Activated T-cell treated with anti-CD3 and anti-CD28 coated beads for 24 hours (primary cell): ENCODE measurements around the gene TMEM176B.

Source experiments
- DNase-seq: peaks from one replicate; pipeline ENCODE4 v3.0.0-alpha.2; 2020; ENCODE audit warnings: low read depth

The TMEM176B gene

GRCh38 chr7:150799741-150800580, at the start of gene TMEM176B:
Gene TMEM176B (minus strand): TSS chr7:150800364. CDS start chr7:150796569, 3,795 bp downstream.
- no peak for DNase-seq

GRCh38 chr7:150849204-150849775, 49.1 kb upstream of the TMEM176B start:
- no peak for DNase-seq

DNA sequence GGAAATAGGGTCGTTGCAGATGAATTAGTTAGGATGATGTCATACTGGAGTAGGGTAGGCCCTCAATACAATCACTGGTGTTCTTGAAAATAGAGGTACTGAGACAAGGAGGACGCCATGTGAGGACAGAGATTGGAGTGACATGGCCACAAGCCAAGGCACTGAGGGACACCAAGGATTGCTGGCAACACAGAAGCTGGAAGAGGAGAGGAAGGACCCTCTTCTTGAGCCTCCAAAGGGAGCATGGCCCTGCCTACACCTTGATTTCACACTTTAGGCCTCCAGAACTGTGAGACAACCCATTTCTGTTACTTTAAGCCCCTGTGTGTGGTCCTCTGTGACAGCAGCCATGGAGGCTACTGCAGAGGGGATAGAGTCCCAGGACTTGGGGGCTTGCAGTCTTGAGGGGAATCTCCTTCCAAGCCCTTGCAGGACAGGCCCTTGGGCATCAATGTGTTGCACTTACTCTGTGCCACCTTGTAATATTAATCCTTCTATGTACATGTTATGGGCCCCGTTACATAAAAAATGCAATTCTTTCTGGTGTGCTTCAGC, 48.5 kb upstream of the TMEM176B start:
- no peak for DNase-seq

DNA sequence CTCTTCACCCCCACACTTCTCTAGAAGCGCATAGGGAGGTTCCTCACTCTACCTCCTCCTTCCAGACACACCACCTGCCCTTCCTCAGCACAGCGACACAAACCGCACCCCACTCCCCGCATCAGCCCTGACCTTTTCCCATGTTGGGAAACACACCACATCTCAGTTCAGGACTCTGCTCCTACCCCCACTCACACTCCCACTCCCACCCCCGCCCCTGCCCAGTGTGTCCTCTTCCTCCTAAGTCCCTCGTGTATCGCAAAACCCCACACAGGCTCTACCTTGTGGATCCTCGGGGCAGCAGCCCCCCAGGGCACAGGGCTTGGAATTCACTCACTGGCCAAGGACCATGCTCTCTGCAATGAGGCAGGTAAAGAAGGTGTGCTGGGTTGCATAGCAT, 47.9 kb upstream of the TMEM176B start:
- DNase-seq, result no peak

DNA sequence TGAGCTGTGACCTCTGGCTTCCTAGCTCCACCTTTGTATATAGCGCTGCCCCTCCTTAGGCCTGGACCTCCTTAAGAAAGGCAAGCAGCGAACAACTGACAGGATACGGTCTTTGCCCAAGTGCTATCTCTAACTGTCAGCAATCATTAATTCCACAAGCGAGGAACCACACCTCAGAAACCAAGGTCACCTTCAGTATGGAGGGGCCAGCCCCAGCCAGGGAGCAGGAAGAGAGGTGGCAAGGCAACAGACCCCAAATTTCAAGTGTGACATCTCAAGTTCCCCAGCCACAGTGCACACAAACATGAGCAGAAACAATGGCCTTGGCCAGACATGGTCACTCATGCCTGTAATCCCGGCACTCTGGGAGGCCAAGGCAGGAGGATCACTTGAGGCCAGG, 47.4 kb upstream of the TMEM176B start:
- DNase-seq, result no peak

DNA sequence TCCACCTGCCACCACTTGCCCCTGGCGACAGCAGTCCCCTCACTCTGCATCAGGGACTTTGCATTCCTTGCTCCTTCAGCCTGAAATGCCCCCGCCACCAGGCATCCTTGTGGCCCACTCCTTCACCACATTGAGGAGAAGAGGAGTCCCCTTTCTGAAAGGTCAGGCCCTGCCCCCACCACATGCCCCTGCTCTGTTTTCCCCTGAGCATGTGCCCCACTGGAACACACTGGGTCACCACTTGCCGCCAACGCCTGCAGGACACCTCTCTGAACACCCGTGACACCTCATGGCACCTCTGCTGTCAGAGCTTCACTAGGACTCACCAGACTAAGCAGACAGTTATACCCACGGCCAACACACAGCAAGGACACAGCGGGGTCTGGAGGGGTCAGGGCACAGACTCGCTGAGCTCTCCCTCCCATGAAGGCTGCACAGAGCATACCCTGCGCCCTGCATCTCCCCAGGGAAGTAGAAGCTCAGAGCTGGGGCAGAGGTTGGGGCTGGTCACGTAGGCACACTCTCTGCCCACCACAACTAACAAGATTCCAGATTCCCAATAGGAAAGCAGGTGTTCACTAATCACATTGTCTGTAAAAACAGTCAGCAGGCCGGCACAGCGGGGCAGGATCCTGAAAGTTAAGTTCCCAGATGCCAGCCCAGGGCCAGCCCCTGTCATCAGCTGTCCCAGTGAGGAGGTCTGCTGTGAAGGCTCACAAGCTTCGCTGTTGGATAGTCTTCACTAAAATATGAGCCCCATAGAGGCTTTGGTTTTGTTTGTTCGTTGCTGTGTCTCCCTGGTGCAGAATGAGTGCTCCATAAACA, 46.3 kb upstream of the TMEM176B start:
- no peak for DNase-seq

DNA sequence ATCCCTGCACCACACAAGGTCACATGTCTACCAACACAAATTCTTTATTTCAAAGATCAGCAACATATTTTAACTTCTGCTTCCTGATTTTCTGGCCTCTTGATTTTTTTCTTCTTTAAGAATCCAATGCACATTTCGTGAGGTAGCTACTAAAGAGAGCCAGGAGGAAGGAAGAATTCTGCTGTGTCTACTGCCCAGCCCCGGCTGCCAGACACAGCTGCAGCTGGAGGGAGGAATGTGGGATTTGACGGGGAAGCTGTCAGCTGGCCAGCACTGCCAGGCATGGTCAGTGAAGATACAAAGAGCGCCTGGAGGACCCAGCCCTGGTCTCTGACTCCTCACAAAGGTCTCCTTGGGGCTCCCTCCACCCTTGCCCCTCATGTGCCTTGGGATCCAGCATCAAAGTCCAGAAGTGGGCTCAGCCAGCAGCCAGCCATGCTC, 45.3 kb upstream of the TMEM176B start:
- DNase-seq, result no peak

- DNase-seq, result no peak
Measured at GRCh38 chr7:150842716-150843115, 42.6 kb upstream of the TMEM176B start.

GRCh38 chr7:150842018-150842417, 41.9 kb upstream of the TMEM176B start:
- no peak for DNase-seq

DNA sequence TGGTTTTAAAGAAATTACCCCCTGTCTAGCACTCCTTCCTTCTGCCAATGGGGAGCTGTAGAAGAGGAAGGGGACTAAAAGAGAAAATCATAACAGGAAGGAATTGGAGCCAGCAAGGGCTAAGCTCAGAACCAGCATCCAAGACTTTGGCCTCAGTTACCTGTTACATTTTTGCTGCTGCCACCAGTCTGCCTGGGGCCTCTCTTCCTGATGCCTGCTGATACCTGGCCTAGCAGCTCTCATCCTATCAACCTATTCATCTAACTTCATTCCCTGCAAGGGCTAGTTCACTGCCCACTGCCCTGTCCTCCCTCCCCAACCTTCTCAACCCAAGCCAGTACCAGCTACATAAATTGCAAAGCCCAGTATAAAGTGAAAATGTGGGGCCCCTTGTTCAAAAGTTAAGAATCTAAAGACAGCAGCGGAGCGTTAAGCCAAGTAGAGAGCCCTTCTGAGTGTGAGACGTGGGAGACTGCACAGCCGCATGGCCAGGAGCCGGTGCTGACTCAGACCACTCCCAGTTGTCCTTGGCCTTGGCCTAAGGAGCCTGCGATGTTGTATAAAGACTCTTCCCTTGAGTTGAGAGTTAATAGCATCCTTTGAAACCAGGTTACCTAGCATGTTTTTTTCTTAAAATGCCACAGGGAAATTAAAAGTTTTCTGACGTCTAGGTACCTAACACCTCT, 38.9 kb upstream of the TMEM176B start:
- DNase-seq, result no peak

GRCh38 chr7:150835702-150836280, 35.6 kb upstream of the TMEM176B start:
- no peak for DNase-seq

DNA sequence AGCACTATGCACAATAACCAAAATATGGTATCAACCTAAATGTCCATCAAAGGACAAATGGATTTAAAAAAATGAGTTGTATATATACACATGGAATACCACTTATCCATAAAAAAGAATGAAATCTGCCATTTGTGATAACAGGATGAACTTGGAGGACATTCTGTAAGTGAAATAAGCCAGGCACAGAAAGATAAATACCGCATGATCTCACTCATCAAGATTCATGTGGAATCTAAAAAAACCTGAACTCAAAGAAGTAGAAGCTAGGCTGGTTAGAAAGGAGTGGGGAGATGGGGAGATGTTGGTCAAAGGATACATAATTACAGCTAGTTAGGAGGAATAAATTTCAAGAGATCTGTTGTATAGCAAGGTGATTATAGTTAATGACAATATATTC, 34.9 kb upstream of the TMEM176B start:
- no peak for DNase-seq

- DNase-seq, result no peak
Measured at GRCh38 chr7:150831851-150832250, 31.7 kb upstream of the TMEM176B start.

- no peak for DNase-seq
Measured at GRCh38 chr7:150830937-150831336, 30.8 kb upstream of the TMEM176B start.

GRCh38 chr7:150829426-150829825, 29.3 kb upstream of the TMEM176B start:
- DNase-seq, result no peak

- DNase-seq, result no peak
Measured at GRCh38 chr7:150828384-150828783, 28.2 kb upstream of the TMEM176B start.

GRCh38 chr7:150826061-150826849, 26.1 kb upstream of the TMEM176B start:
- DNase-seq, result no peak

- no peak for DNase-seq
Measured at GRCh38 chr7:150824379-150825177, 24.4 kb upstream of the TMEM176B start.

- no peak for DNase-seq
Measured at GRCh38 chr7:150823484-150824126, 23.4 kb upstream of the TMEM176B start.
